WTC11 (cell line): ENCODE results near the gene RP2. TPM values are rescaled to one million over a fixed set of nuclear protein-coding genes. Genes with fewer than 3 reads are reported as not detected.

ENCODE experiments used
- ATAC-seq: fragments of 200-7000 bp; cut with Tn5 transposase; 2 replicates; pipeline ENCODE4 v1.10.0; 2021; ENCODE audit warnings: mild to moderate bottlenecking, moderate library complexity
- CTCF ChIA-PET: fragments of 300-600 bp; sonication (Branson Sonifier 250); formaldehyde crosslinking; loops from one replicate; lab custom pipeline; 2021; ENCODE audit warnings: antibody characterized with exemption; lab: Charles Lee
- POLR2A ChIA-PET: fragments of 350-600 bp; sonication (Branson Sonifier 250); formaldehyde crosslinking; loops from one replicate; lab custom pipeline; 2021; ENCODE audit warnings: antibody characterized with exemption; lab: Charles Lee
- DNase-seq: peaks from one replicate; pipeline ENCODE4 v3.0.0; 2021; ENCODE audit warnings: low spot score
- H3K27ac Mint-ChIP-seq: 2 replicates; pipeline ENCODE4 v1.8.0; 2021; ENCODE audit warnings: mixed read lengths
- H3K27me3 Mint-ChIP-seq: 2 replicates; pipeline ENCODE4 v1.8.0; 2021; ENCODE audit warnings: low read depth, mild to moderate bottlenecking, moderate library complexity, mixed read lengths
- H3K36me3 Mint-ChIP-seq: 2 replicates; pipeline ENCODE4 v1.8.0; 2021; ENCODE audit warnings: mixed read lengths
- H3K4me1 Mint-ChIP-seq: 2 replicates; pipeline ENCODE4 v1.8.0; 2022; ENCODE audit warnings: mixed read lengths
- H3K4me3 Mint-ChIP-seq: 2 replicates; pipeline ENCODE4 v1.8.0; 2021; ENCODE audit warnings: mild to moderate bottlenecking, moderate library complexity, mixed read lengths
- H3K9me3 Mint-ChIP-seq: 2 replicates; pipeline ENCODE4 v1.8.0; 2021; ENCODE audit warnings: mixed read lengths
- ATF6 ChIP-seq: sonication (generic); formaldehyde crosslinking; IDR thresholded peaks from 2 replicates; pipeline ENCODE4 v1.8.1; 2023; ENCODE audit warnings: mild to moderate bottlenecking, missing genetic modification reagents
- CREB1 ChIP-seq: sonication (generic); formaldehyde crosslinking; IDR thresholded peaks from 2 replicates; pipeline ENCODE4 v1.8.0; 2023; ENCODE audit warnings: mild to moderate bottlenecking, missing genetic modification reagents
- ERG ChIP-seq: fragments of 250-450 bp; sonication (Bioruptor Pico); IDR thresholded peaks from 2 replicates; pipeline ENCODE4 v1.8.0; 2021; ENCODE audit warnings: mild to moderate bottlenecking
- FOXP4 ChIP-seq: sonication (generic); formaldehyde crosslinking; IDR thresholded peaks from 2 replicates; pipeline ENCODE4 v1.8.0; 2022; ENCODE audit warnings: mild to moderate bottlenecking, missing genetic modification reagents
- GRHL2 ChIP-seq: fragments of 250-450 bp; sonication (Bioruptor Pico); IDR thresholded peaks from 2 replicates; pipeline ENCODE4 v1.8.0; 2022; ENCODE audit warnings: mild to moderate bottlenecking, moderate library complexity; ENCODE audit not compliant: insufficient replicate concordance, severe bottlenecking
- GTF2I ChIP-seq: fragments of 250-450 bp; sonication (Bioruptor Pico); conservative IDR thresholded peaks from 2 replicates; pipeline ENCODE4 v1.4.0; 2021; ENCODE audit warnings: mild to moderate bottlenecking
- JUN ChIP-seq: sonication (generic); formaldehyde crosslinking; IDR thresholded peaks from 2 replicates; pipeline ENCODE4 v1.8.0; 2023; ENCODE audit warnings: mild to moderate bottlenecking, missing genetic modification reagents
- NFE2L1 ChIP-seq: sonication (generic); formaldehyde crosslinking; IDR thresholded peaks from 2 replicates; pipeline ENCODE4 v1.8.1; 2023; ENCODE audit warnings: missing genetic modification reagents
- OVOL2 ChIP-seq: fragments of 250-450 bp; sonication (Bioruptor Pico); IDR thresholded peaks from 2 replicates; pipeline ENCODE4 v1.9.0; 2021; ENCODE audit warnings: mild to moderate bottlenecking, borderline replicate concordance
- PRDM15 ChIP-seq: sonication (generic); formaldehyde crosslinking; IDR thresholded peaks from 2 replicates; pipeline ENCODE4 v1.8.0; 2022; ENCODE audit warnings: missing genetic modification reagents
- STAT6 ChIP-seq: sonication (generic); formaldehyde crosslinking; conservative IDR thresholded peaks from 2 replicates; pipeline ENCODE4 v1.8.1; 2023; ENCODE audit warnings: mild to moderate bottlenecking, low read depth, missing genetic modification reagents, moderate library complexity
- ZMAT4 ChIP-seq: fragments of 250-450 bp; sonication (Bioruptor Pico); IDR thresholded peaks from 2 replicates; pipeline ENCODE4 v1.9.0; 2021; ENCODE audit warnings: mild to moderate bottlenecking
- ZNF423 ChIP-seq: fragments of 250-450 bp; sonication (Bioruptor Pico); IDR thresholded peaks from 2 replicates; pipeline ENCODE4 v2.1.2; 2022; ENCODE audit warnings: mild to moderate bottlenecking, moderate library complexity
- ZNF425 ChIP-seq: fragments of 250-450 bp; sonication (Bioruptor Pico); conservative IDR thresholded peaks from 2 replicates; pipeline ENCODE4 v1.9.0; 2021; ENCODE audit warnings: mild to moderate bottlenecking
- ZNF671 ChIP-seq: fragments of 250-450 bp; sonication (Bioruptor Pico); IDR thresholded peaks from 2 replicates; pipeline ENCODE4 v1.8.0; 2021; ENCODE audit warnings: mild to moderate bottlenecking
- total RNA-seq: library from RNA; stranded (reverse); gene quantifications from 3 replicates; pipeline ENCODE4 v1.2.3, GENCODE V29; 2021

The RP2 gene
- total RNA-seq, 1 experiment from 2014 or later = 6.9 TPM

GRCh38 chrX:46793386-46794143 is 43.3 kb upstream of the RP2 start:
- CTCF ChIA-PET = no interaction called here
- Mint-ChIP-seq H3K27ac (no peak overlapping the region), H3K4me1 (peaks cover 17% of the 10 kb centered on the region), H3K27me3 (no peaks in the 10 kb centered on the region; the same call in 1 of the 2 replicates), H3K36me3 (no peaks in the 10 kb centered on the region), H3K4me3 (no peak overlapping the region), H3K9me3 (no peaks in the 10 kb centered on the region)
- ATAC-seq (no peak), DNase-seq (no peak)
- TF ChIP-seq ZNF671 (CRISPR knock-in tag) = no peak
- TF ChIP-seq ZNF425 (CRISPR knock-in tag) = no peak
- TF ChIP-seq ZMAT4 (CRISPR knock-in tag) = no peak
- TF ChIP-seq ZNF423 = no peak
- TF ChIP-seq GTF2I (CRISPR knock-in tag) = no peak
- no peak for TF ChIP-seq PRDM15 (CRISPR knock-in tag)
- TF ChIP-seq FOXP4 (CRISPR knock-in tag) = no peak
- TF ChIP-seq NFE2L1 (CRISPR knock-in tag) = no peak
- TF ChIP-seq ATF6 = no peak
- no peak for TF ChIP-seq OVOL2
- no peak for TF ChIP-seq JUN (CRISPR knock-in tag)
- no peak for TF ChIP-seq GRHL2 (CRISPR knock-in tag)
- TF ChIP-seq ERG (CRISPR knock-in tag) = no peak
- TF ChIP-seq STAT6 (CRISPR knock-in tag) = no peak
- TF ChIP-seq CREB1 (CRISPR knock-in tag) = no peak
- POLR2A ChIA-PET = no interaction called here
